Measurements from ENCODE around the gene SPX.

SPX gene

DNA sequence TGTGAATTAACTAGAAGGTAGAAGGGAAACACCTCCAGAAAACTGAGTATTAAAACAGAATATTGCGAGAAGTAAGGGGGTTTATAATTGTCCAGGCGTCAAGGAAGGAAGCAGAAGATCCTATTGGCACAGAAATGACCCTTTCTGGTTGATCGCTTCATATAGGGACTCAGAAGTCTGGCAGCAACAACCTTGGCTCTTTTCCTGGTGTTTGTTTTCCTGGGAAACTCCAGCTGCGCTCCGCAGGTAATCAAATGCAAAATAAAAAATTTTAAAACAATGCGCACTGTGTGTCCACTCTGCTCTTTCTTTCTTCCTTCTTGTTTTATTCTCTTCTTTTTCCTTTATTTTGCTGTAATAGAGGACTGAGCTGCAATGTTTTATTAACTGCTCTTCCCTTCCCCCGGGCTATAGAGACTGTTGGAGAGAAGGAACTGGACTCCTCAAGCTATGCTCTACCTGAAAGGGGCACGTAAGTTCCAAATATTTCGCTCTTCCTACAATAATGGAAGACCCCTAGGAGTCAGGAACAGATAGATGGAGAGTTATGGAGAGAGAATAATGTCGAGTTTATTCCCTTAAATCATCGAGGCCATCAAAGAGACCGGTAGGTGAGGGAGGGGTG is 737 bp downstream of the SPX start:
- H3K27me3 ChIP-seq (ENCODE audit: insufficient read depth, low read depth, severe bottlenecking), result peaks cover 2% of the 10 kb centered on the region
- no peaks in the 10 kb centered on the region for H3K9me3 ChIP-seq (ENCODE audit: severe bottlenecking)
- no peak for DNase-seq
- no peaks in the 10 kb centered on the region for H3K36me3 ChIP-seq
- TF ChIP-seq, protein P1, sequence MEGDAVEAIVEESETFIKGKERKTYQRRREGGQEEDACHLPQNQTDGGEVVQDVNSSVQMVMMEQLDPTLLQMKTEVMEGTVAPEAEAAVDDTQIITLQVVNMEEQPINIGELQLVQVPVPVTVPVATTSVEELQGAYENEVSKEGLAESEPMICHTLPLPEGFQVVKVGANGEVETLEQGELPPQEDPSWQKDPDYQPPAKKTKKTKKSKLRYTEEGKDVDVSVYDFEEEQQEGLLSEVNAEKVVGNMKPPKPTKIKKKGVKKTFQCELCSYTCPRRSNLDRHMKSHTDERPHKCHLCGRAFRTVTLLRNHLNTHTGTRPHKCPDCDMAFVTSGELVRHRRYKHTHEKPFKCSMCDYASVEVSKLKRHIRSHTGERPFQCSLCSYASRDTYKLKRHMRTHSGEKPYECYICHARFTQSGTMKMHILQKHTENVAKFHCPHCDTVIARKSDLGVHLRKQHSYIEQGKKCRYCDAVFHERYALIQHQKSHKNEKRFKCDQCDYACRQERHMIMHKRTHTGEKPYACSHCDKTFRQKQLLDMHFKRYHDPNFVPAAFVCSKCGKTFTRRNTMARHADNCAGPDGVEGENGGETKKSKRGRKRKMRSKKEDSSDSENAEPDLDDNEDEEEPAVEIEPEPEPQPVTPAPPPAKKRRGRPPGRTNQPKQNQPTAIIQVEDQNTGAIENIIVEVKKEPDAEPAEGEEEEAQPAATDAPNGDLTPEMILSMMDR (IDR thresholded peaks at IDR 0.05; ENCODE audit: low read depth, low read length), result no peak
- peak overlapping the region; percentile 88 for H3K4me3 ChIP-seq (ENCODE audit: low read depth, low read length)
- no peak overlapping the region for H3K27ac ChIP-seq

DNA sequence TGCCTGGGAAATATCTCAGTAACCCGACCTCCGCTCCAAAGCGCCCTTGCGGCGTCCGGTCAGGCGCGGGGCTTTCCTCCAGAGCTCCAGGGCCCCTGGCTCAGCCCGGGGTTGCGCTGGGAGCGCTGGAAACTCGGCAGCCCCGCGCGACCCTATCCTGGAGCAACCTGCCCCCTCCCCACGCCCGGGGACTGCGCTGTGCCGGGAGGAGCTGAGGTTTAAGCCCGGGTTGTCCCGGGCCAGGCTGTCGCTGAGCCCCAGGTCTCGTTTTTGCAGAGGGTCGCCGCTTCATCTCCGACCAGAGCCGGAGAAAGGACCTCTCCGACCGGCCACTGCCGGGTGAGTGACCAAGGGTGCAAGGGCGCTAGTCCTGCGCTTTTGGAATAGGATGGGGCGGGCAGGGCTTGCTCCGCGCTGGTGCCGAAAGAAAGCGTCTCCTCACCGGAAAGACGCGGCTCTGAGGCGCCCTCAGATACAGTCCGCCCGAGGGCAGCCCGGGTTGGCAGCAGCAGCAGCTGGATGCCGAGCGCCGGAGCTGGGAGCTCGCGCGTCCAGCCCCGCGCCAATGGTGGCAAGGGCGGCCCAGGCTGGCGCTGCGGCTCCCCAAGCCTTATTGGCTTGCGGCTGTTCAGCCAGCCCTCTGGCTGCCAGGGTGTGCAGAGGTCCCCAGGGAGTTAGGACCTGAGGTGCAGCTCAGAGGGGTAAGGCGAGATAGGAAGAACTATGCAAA is 1.5 kb downstream of the SPX start:
- peak; percentile 38 for DNase-seq
- TF ChIP-seq, protein P1 (IDR thresholded peaks at IDR 0.05; ENCODE audit: low read depth, low read length), result no peak
- Histone ChIP-seq H3K27me3 (ENCODE audit: insufficient read depth, low read depth, severe bottlenecking) (peaks cover 2% of the 10 kb centered on the region), H3K9me3 (ENCODE audit: severe bottlenecking) (no peaks in the 10 kb centered on the region), H3K4me3 (ENCODE audit: low read depth, low read length) (peak overlapping the region; percentile 88), H3K27ac (no peak overlapping the region), H3K36me3 (no peaks in the 10 kb centered on the region)

DNA sequence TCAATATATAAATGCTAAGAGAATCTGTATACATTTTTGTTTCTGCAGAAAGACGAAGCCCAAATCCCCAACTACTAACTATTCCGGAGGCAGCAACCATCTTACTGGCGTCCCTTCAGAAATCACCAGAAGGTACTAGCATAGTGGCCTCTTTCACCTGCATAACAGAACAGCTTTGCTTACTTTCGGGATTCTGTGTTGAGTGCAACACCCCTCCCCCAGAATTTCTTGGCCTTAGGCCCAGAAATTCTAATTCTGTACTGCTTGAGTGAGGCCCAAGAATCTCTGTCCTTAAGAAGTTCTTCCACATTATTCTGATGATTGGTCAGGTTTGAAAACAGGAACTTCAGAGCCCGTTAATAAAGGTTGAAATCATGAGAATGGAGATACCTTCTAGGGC is 2.9 kb downstream of the SPX start:
- TF ChIP-seq, protein P1 (IDR thresholded peaks at IDR 0.05; ENCODE audit: low read depth, low read length), result no peak
- DNase-seq, result no peak
- H3K27me3 ChIP-seq (ENCODE audit: insufficient read depth, low read depth, severe bottlenecking), result peaks cover 2% of the 10 kb centered on the region
- H3K36me3 ChIP-seq, result no peaks in the 10 kb centered on the region
- no peaks in the 10 kb centered on the region for H3K9me3 ChIP-seq (ENCODE audit: severe bottlenecking)
- H3K4me3 ChIP-seq (ENCODE audit: low read depth, low read length), result no peak overlapping the region
- no peak overlapping the region for H3K27ac ChIP-seq

DNA sequence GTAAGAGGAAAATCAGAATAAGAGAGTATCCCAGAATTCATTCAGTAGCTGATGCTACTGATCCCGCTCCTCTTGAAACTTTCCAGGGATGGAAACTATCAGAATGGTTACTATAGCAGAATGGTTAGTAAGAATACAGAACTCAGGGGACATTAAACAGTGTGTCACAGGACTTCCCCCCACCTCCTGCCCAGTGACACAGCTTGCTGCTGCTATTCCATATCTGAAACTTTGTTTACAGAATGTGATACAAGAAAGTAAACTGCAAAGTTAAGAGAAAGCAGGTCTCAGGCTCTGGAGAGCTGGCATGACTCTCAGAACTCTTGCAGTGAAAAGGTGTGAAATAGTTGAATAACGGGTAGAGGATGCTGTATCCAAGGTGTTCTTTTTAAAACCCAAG is 3.4 kb downstream of the SPX start:
- Histone ChIP-seq H3K27ac (no peak overlapping the region), H3K27me3 (ENCODE audit: insufficient read depth, low read depth, severe bottlenecking) (peaks cover 2% of the 10 kb centered on the region), H3K4me3 (ENCODE audit: low read depth, low read length) (no peak overlapping the region), H3K9me3 (ENCODE audit: severe bottlenecking) (no peaks in the 10 kb centered on the region), H3K36me3 (no peaks in the 10 kb centered on the region)
- TF ChIP-seq, protein P1 (IDR thresholded peaks at IDR 0.05; ENCODE audit: low read depth, low read length), result no peak
- DNase-seq, result no peak

DNA sequence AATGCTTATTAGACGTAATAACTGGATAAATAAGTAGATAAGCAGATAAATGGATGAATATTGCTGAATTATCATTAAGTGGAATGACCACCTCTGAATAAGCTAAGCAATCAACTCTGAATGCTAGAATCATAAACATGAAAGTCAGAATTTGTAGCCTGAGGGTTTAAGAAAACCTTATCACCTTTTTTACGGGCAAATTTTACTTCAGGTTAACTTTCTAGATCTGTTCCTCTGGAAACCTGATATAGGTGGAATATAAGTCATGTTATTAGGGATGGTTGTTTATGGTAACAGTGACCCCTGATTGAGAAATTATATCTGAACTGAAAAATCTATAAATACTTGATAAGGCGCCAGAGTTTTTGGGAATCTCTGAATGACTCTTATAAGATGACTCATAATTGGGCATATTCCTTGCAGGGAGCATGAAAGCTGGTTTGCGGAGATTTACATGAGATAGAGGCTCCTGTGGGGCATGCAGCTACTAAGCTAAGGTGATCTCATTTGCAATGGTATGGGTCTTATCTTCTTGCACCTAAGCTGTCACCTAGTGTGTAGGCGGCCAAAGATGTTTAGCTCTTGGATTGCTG is 12.1 kb downstream of the SPX start:
- H3K9me3 ChIP-seq (ENCODE audit: severe bottlenecking), result no peaks in the 10 kb centered on the region
- H3K4me3 ChIP-seq (ENCODE audit: low read depth, low read length), result no peak overlapping the region
- no peaks in the 10 kb centered on the region for H3K36me3 ChIP-seq
- TF ChIP-seq, protein P1 (IDR thresholded peaks at IDR 0.05; ENCODE audit: low read depth, low read length), result no peak
- no peaks in the 10 kb centered on the region for H3K27me3 ChIP-seq (ENCODE audit: insufficient read depth, low read depth, severe bottlenecking)
- no peak overlapping the region for H3K27ac ChIP-seq
- DNase-seq, result no peak

All from WERI-Rb-1 (cell line).